IgD-negative memory B cell (primary cell): ENCODE measurements around the gene UBE2D1. TPM values are rescaled to one million over a fixed set of nuclear protein-coding genes. Genes with fewer than 3 reads are reported as not detected.

Experiments used
- H3K27ac Mint-ChIP-seq, 3 donors: one replicate each; pipeline ENCODE4 v1.8.0; 2020 to 2022; ENCODE audit warnings: mild to moderate bottlenecking in 3 of 3, mixed read lengths in 3 of 3, moderate library complexity in 1 of 3
- H3K27me3 Mint-ChIP-seq: one replicate; pipeline ENCODE4 v1.8.0; 2021; ENCODE audit warnings: mixed read lengths
- H3K36me3 Mint-ChIP-seq: one replicate; pipeline ENCODE4 v1.8.0; 2020; ENCODE audit warnings: mild to moderate bottlenecking, mixed read lengths
- H3K4me1 Mint-ChIP-seq, 3 donors: one replicate each; pipeline ENCODE4 v1.8.0; 2020 to 2022; ENCODE audit warnings: mixed read lengths in 3 of 3, mild to moderate bottlenecking in 1 of 3
- H3K4me3 Mint-ChIP-seq, 4 donors: one replicate each; pipeline ENCODE4 v1.8.0; 2020 to 2022; ENCODE audit warnings: mild to moderate bottlenecking in 4 of 4, mixed read lengths in 4 of 4, moderate library complexity in 3 of 4
- H3K9me3 Mint-ChIP-seq, 3 donors: one replicate each; pipeline ENCODE4 v1.8.0; 2020 to 2021; ENCODE audit warnings: mixed read lengths in 3 of 3, mild to moderate bottlenecking in 1 of 3
- polyA plus RNA-seq: library from polyadenylated mRNA; unstranded; fragments of 300-500 nt; fragmentation: Illumina TruSeq; gene quantifications from one replicate; pipeline ENCODE4 v1.2.3, GENCODE V29; 2021

UBE2D1 gene
- polyA plus RNA-seq, 1 donor from 2014 or later: 16.5 TPM

GRCh38 chr10:58352956-58353610, 18.3 kb downstream of the UBE2D1 start:
- Mint-ChIP-seq H3K4me1 (peaks cover 25 to 55% (median 34%) of the 10 kb centered on the region in 3 donors), H3K9me3 (no peaks in the 10 kb centered on the region), H3K27ac (no peak overlapping the region), H3K4me3 (peak overlapping the region in 2 of 4 donors; percentile 9 to 73), H3K36me3 (peaks cover 3% of the 10 kb centered on the region), H3K27me3 (no peaks in the 10 kb centered on the region)

- Mint-ChIP-seq H3K27ac (peak overlapping the region in 1 of 3 donors; percentile 13), H3K36me3 (peaks cover 3% of the 10 kb centered on the region), H3K4me3 (no peak overlapping the region), H3K4me1 (peaks cover 20 to 46% (median 30%) of the 10 kb centered on the region in 3 donors), H3K9me3 (no peaks in the 10 kb centered on the region), H3K27me3 (no peaks in the 10 kb centered on the region)
Measured at GRCh38 chr10:58356756-58357155, 21.9 kb downstream of the UBE2D1 start.

GRCh38 chr10:58358314-58358933, 23.6 kb downstream of the UBE2D1 start:
- H3K36me3 Mint-ChIP-seq: peaks cover 3% of the 10 kb centered on the region
- peaks cover 14 to 31% (median 23%) of the 10 kb centered on the region in 3 donors for H3K4me1 Mint-ChIP-seq
- H3K9me3 Mint-ChIP-seq: no peaks in the 10 kb centered on the region
- H3K27me3 Mint-ChIP-seq: no peaks in the 10 kb centered on the region
- no peak overlapping the region for H3K4me3 Mint-ChIP-seq
- H3K27ac Mint-ChIP-seq: no peak overlapping the region

GRCh38 chr10:58358947-58359346, 24.1 kb downstream of the UBE2D1 start:
- no peaks in the 10 kb centered on the region for H3K27me3 Mint-ChIP-seq
- no peaks in the 10 kb centered on the region for H3K9me3 Mint-ChIP-seq
- peaks cover 5% of the 10 kb centered on the region for H3K36me3 Mint-ChIP-seq
- no peak overlapping the region for H3K27ac Mint-ChIP-seq
- H3K4me3 Mint-ChIP-seq: no peak overlapping the region
- peaks cover 14 to 30% (median 23%) of the 10 kb centered on the region in 3 donors for H3K4me1 Mint-ChIP-seq

- Mint-ChIP-seq H3K4me3 (no peak overlapping the region), H3K4me1 (peaks cover 14 to 27% (median 23%) of the 10 kb centered on the region in 3 donors), H3K27ac (no peak overlapping the region), H3K27me3 (no peaks in the 10 kb centered on the region), H3K36me3 (peaks cover 5% of the 10 kb centered on the region), H3K9me3 (no peaks in the 10 kb centered on the region)
Measured at GRCh38 chr10:58359541-58359940, 24.7 kb downstream of the UBE2D1 start.

GRCh38 chr10:58360412-58361004, 25.7 kb downstream of the UBE2D1 start:
- Mint-ChIP-seq H3K27me3 (no peaks in the 10 kb centered on the region), H3K27ac (peak overlapping the region in 1 of 3 donors; percentile 68), H3K36me3 (peaks cover 5% of the 10 kb centered on the region), H3K4me3 (no peak overlapping the region), H3K9me3 (no peaks in the 10 kb centered on the region), H3K4me1 (peaks cover 12 to 21% (median 18%) of the 10 kb centered on the region in 3 donors)

GRCh38 chr10:58361353-58361752, 26.5 kb downstream of the UBE2D1 start:
- Mint-ChIP-seq H3K36me3 (peaks cover 5% of the 10 kb centered on the region), H3K27ac (no peak overlapping the region), H3K9me3 (no peaks in the 10 kb centered on the region), H3K27me3 (no peaks in the 10 kb centered on the region), H3K4me3 (no peak overlapping the region), H3K4me1 (peaks cover 12 to 21% (median 16%) of the 10 kb centered on the region in 3 donors)

GRCh38 chr10:58362027-58362789, 27.4 kb downstream of the UBE2D1 start:
- Mint-ChIP-seq H3K27ac (no peak overlapping the region), H3K36me3 (peaks cover 5% of the 10 kb centered on the region), H3K27me3 (no peaks in the 10 kb centered on the region), H3K4me1 (peaks cover 9 to 14% (median 12%) of the 10 kb centered on the region in 3 donors), H3K9me3 (no peaks in the 10 kb centered on the region), H3K4me3 (no peak overlapping the region)

- Mint-ChIP-seq H3K27ac (no peak overlapping the region), H3K27me3 (no peaks in the 10 kb centered on the region), H3K4me3 (no peak overlapping the region), H3K36me3 (peaks cover 5% of the 10 kb centered on the region), H3K9me3 (no peaks in the 10 kb centered on the region), H3K4me1 (no peaks in the 10 kb centered on the region)
Measured at GRCh38 chr10:58367069-58367468, 32.3 kb downstream of the UBE2D1 start.

GRCh38 chr10:58371473-58371872, 36.7 kb downstream of the UBE2D1 start:
- Mint-ChIP-seq H3K4me1 (no peaks in the 10 kb centered on the region), H3K36me3 (peaks cover 4% of the 10 kb centered on the region), H3K27ac (no peak overlapping the region)

GRCh38 chr10:58372607-58373441, 38.0 kb downstream of the UBE2D1 start:
- Mint-ChIP-seq H3K36me3 (peaks cover 7% of the 10 kb centered on the region), H3K27ac (peak overlapping the region in 1 of 3 donors; percentile 37), H3K27me3 (no peaks in the 10 kb centered on the region), H3K4me3 (no peak overlapping the region), H3K9me3 (no peaks in the 10 kb centered on the region), H3K4me1 (no peaks in the 10 kb centered on the region)

More at GRCh38 chr10:58371473-58371872, 36.7 kb downstream of the UBE2D1 start:
- Mint-ChIP-seq H3K9me3 (no peaks in the 10 kb centered on the region), H3K27me3 (no peaks in the 10 kb centered on the region), H3K4me3 (no peak overlapping the region)

GRCh38 chr10:58373442-58373827, 38.6 kb downstream of the UBE2D1 start:
- no peak overlapping the region for H3K27ac Mint-ChIP-seq
- H3K4me1 Mint-ChIP-seq: no peaks in the 10 kb centered on the region
- H3K27me3 Mint-ChIP-seq: no peaks in the 10 kb centered on the region
- no peaks in the 10 kb centered on the region for H3K9me3 Mint-ChIP-seq
- peaks cover 7% of the 10 kb centered on the region for H3K36me3 Mint-ChIP-seq
- no peak overlapping the region for H3K4me3 Mint-ChIP-seq

- Mint-ChIP-seq H3K4me3 (no peak overlapping the region), H3K27ac (peak overlapping the region in 1 of 3 donors; percentile 96), H3K9me3 (no peaks in the 10 kb centered on the region), H3K27me3 (no peaks in the 10 kb centered on the region), H3K4me1 (peaks cover 21 to 25% (median 24%) of the 10 kb centered on the region in 3 donors), H3K36me3 (no peaks in the 10 kb centered on the region)
Measured at GRCh38 chr10:58382489-58382995, 47.7 kb downstream of the UBE2D1 start.

GRCh38 chr10:58384095-58384494, 49.3 kb downstream of the UBE2D1 start:
- Mint-ChIP-seq H3K27me3 (no peaks in the 10 kb centered on the region), H3K4me3 (peak overlapping the region; percentile 94 to 99 (median 97)), H3K27ac (peak overlapping the region; percentile 96 to 99 (median 99)), H3K4me1 (peaks cover 21 to 25% (median 24%) of the 10 kb centered on the region in 3 donors), H3K9me3 (no peaks in the 10 kb centered on the region), H3K36me3 (no peaks in the 10 kb centered on the region)
